NCI-H1105 (cell line): ENCODE data around the gene SLC35E2B.
A peak's percentile ranks its signal among the peaks of the same experiment; 100 is the strongest.

Experiments
- DNase-seq: peaks from one replicate; lab custom pipeline; 2025; lab: John Stamatoyannopoulos, UW

The SLC35E2B gene

DNA sequence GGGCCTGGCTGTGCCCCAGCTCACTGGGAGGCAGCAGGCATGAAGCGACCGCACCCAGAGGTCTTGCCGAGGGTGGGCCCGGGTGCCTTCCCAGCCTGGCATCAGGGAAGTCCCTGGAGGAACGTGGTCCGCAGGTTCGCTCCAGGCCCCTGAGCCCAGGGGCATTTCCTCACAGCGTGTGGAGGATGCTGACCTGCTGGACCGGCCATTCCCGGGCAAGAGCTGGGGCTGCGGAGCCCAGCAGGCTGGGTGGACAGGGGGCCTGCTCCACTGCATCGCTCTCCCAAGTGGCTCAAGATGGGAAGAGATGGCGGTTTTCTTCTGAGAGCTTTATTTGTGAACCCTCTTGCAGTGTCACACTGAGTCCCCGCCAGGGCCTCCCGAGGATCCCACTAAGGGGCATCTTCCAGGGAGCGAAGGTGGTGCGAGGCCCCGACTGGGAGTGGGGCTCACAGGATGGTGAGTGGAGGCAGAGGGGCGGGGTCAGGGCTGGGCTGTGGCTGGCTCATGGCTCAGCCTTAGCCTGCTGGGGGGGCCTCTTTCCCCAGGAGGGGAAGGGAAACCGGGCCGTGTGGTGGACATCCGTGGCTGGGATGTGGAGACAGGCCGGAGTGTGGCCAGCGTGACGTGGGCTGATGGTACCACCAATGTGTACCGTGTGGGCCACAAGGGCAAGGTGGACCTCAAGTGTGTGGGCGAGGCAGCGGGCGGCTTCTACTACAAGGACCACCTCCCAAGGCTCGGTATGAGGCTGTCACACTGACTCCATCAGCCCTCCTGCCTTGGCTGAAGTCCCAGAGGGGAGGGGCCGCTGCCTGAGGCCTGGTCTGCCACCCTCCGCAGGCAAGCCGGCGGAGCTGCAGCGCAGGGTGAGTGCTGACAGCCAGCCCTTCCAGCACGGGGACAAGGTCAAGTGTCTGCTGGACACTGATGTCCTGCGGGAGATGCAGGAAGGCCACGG lies 67.9 kb downstream of the SLC35E2B start:
- no peak for DNase-seq

- DNase-seq, result no peak
These were observed 68.8 kb downstream of the SLC35E2B start for GRCh38 chr1:1623631-1624442.

GRCh38 chr1:1623181-1623630 lies 69.4 kb downstream of the SLC35E2B start:
- no peak for DNase-seq

DNA sequence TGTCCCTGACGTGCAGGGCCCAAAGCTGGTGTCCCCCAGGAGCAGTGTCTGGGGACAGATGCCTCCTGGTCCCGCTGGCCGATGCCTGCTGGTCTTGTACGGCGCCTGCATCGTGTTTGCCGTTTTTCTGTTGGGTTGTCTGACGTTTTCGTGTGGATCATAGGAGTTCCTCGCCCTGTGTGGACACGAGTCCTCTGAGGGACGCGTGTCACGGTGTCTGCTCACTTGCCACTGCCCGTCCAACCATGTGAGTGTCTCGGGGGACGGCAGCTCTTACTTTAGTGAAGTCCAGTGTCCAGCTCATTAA lies 69.9 kb downstream of the SLC35E2B start:
- DNase-seq, result no peak

DNA sequence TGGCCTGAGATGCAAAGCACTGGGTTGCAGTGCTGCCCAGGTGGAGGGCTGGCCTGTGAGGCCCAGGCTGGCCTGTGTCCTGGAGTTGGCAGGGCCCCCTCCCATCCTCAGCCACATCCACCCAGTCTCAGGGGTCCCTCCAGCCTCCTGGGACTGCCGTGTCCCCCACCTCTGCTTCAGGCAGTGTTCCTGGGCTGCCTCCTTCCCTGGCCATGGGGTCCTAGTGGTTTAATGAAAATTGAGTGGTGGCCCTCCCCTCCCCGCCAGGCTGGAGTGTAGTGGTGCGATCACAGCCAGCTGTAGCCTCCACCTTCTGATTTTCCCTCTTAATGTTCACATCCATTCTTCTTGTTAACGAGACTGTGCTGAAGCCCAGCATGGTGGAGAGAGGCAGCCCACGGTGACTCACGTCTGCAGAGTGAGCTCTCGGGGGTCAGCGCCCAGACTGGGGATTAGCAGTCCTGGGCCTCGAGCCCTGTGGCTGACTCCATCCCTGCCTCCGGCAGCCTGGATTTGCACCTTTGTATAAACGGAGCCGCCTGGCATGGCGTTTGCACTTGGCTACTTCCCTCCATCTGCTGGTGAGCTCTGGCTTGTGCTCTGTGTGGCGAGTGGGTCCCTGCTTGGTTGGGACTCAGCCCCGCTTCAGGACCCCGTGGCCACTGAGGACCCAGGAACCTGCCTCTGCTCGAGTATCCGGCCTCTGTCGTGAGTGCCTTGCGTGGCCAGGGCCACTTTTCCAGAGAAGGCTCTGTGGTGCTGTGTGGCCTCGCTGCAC lies 70.4 kb downstream of the SLC35E2B start:
- DNase-seq, result no peak

DNA sequence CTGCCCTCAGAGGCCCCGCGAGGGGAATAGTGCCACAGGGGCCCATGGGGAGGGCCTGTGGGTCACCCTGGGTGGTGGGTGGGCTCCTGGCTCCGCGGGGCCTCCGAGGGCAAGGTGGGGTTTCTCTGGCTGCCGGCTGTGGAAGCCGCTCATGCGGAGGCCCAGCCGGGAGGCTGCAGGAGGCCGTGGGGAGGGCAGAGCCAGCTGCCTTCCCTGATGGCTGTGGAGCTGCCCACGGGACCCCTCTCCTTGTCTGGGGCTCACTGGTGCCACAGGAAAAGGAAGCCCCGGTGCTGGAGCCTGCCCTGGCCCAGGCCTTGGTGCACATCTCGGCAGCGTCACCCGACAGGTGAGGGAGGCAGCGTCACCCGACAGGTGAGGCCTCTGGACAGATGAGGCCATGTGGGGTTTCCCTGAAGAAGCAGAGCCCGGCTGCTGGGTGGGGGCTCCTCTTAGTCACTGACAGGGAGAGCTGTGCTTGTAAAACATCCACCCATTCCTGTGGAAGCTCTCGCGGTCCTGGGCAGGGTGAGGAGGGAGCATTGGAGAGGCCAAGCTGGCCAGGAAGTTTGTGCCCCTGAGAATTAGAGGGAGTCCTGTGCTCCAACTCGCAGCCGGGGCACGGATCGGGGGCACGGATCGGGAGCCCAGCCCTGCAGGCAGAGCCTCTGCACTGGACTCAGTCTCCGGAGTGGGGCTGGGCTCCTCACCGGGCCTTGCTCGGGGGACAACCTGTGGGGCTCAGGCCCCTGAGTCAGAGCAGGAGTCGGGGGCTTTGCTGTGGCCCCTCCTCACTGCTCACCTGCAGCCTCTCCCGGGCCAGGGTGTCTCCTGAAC lies 71.2 kb downstream of the SLC35E2B start:
- no peak for DNase-seq

GRCh38 chr1:1620433-1621139 lies 72.0 kb downstream of the SLC35E2B start:
- no peak for DNase-seq

GRCh38 chr1:1619917-1620361 lies 72.7 kb downstream of the SLC35E2B start:
- DNase-seq, result no peak

GRCh38 chr1:1618396-1619068 lies 74.1 kb downstream of the SLC35E2B start:
- DNase-seq, result no peak

GRCh38 chr1:1617925-1618324 lies 74.7 kb downstream of the SLC35E2B start:
- DNase-seq, result no peak

DNA sequence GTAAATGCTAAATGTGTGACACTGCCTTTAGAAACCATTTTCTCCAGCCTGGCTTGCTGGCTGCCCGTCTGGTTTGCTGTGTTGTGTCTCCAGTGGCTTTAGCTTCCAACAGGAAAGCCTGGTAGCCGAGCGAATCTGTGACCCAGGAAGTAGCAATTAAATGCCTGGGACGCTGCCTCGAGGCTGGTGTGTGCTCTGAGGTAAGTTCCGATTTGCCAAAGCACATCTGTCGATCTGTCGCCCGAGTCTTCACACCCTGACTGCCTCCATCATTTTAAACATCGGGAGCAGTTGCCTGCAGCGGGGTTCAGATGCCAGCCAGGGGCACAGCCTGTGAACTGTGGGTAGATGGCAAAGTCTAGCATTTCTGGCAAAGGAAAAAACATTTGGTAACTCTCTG lies 75.1 kb downstream of the SLC35E2B start:
- no peak for DNase-seq

GRCh38 chr1:1616838-1617237 lies 75.8 kb downstream of the SLC35E2B start:
- no peak for DNase-seq

GRCh38 chr1:1616045-1616790 lies 76.4 kb downstream of the SLC35E2B start:
- no peak for DNase-seq

- DNase-seq, result peak; percentile 99
These were observed 77.1 kb downstream of the SLC35E2B start, which contains the start of gene MIB2 for GRCh38 chr1:1615256-1616044. MIB2 (plus strand) TSS chr1:1615500; CDS start chr1:1623453, 7,953 bp downstream.

GRCh38 chr1:1614954-1615255 lies 77.7 kb downstream of the SLC35E2B start:
- no peak for DNase-seq

DNA sequence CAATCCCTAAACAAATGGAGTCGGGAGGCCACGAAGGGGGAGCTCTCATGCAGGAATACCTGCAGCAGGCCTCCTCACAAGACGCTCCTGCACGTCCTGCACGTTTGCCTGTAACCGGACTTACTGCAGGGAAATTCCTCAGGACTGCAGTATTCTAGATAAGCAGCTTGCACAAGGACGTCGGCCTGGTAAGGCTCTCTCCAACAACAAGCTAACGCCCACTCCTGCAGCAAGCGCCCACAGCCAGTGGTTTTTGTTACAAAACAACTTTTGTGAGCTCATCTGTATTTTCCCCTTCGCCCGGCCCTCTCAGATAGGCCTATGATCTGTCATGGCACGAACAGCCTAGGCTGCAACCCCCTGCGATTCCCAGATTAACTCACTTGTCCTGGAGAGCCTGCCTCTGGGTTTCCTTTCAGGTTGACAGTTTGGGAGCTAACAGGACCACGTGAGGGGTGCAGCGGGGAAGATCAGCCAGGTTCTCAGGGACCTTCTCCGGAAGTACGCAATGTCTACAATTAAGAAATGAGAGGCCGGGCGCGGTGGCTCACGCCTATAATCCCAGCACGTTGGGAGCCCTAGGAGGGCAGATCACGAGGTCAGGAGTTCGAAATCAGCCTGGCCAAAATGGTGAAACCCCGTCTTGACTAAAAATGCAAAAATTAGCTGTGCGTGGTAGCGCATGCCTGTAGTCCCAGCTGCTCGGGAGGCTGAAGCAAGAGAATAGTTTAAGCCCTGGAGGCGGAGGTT lies 78.2 kb downstream of the SLC35E2B start:
- no peak for DNase-seq

DNA sequence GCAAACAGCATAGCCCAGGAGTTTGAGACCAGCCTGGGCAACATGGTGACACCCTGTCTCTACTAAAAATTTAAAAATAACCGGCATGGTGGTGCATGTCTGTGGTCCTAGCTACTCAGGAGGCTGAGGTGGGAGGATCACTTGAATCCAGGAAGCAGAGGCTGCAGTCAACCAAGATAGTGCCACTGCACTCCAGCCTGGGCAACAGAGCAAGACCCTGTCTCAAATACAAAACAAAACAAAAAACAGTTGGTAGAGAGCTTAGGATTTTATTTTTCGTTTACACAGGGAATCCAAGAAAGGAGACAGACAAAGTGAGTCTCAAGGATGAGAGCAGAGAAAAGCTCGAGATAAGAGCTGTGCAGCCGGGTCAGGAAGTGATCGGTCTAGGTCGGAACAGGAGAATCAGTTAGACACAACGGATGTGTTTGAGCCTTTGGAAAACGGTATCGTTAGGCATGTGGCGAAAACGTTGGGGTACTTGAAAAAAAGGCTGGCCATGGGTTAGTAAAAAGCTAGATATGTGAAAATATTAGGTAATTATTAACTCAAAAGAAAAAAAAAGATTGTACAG lies 79.0 kb downstream of the SLC35E2B start:
- DNase-seq, result no peak

GRCh38 chr1:1612104-1612400 lies 80.5 kb downstream of the SLC35E2B start:
- DNase-seq, result no peak
